Endothelial cell of umbilical vein (primary cell): ENCODE measurements around the gene EXOC3. TPM values are rescaled to one million over a fixed set of nuclear protein-coding genes. Genes with fewer than 3 reads are reported as not detected.

Source experiments
- BruUV-seq: library from RNA; stranded (reverse); fragments of 400-500 nt; replicated peaks from 2 replicates; lab custom pipeline; 2021; lab: Mats Ljungman, UMichigan
- CTCF ChIA-PET: fragments of 300-600, 350-600 bp; sonication (Branson Sonifier 250); formaldehyde crosslinking; loops from one replicate; lab custom pipeline; 2021; ENCODE audit warnings: antibody characterized with exemption, inconsistent platforms; lab: Charles Lee
- POLR2A ChIA-PET: fragments of 300-600, 350-600 bp; sonication (Branson Sonifier 250); formaldehyde crosslinking; loops from one replicate; lab custom pipeline; 2021; ENCODE audit warnings: antibody characterized with exemption, inconsistent platforms; lab: Charles Lee
- DNase-seq: peaks from one replicate; pipeline ENCODE4 v3.0.0-alpha.2; 2011; ENCODE audit warnings: low read depth, low spot score
- FAIRE-seq: peaks from 2 replicates; lab custom pipeline; 2011; peaks lifted over from hg19 to GRCh38; lab: Jason Lieb, UNC
- H2AFZ ChIP-seq: 2 replicates; pipeline ENCODE4 v1.6.0; 2012; ENCODE audit warnings: low read depth, low read length, control low read depth, inconsistent platforms
- H3K27ac ChIP-seq: 2 replicates; pipeline ENCODE4 v1.5.1; 2011; ENCODE audit warnings: low read depth, mild to moderate bottlenecking, control low read depth, low read length, moderate library complexity; ENCODE audit not compliant: insufficient read depth
- H3K27me3 ChIP-seq, 2 experiments: 2 replicates each; pipeline versions ENCODE4 v1.6.0 to v1.6.1; 2011; ENCODE audit warnings: low read length in 2 of 2, mixed read lengths in 1 of 2; ENCODE audit not compliant: control insufficient read depth in 2 of 2, insufficient read depth in 2 of 2
- H3K36me3 ChIP-seq, 2 experiments: 2 replicates in 1 of 2; 3 replicates in 1 of 2; pipeline ENCODE4 v1.5.1; 2011; ENCODE audit warnings: low read length in 2 of 2, mild to moderate bottlenecking in 1 of 2, moderate library complexity in 1 of 2; ENCODE audit not compliant: control insufficient read depth in 2 of 2, insufficient read depth in 2 of 2; ENCODE audit errors: extremely low read depth in 1 of 2
- H3K4me1 ChIP-seq: 3 replicates; pipeline ENCODE4 v1.5.1; 2011; ENCODE audit warnings: mild to moderate bottlenecking, low read length; ENCODE audit not compliant: control insufficient read depth, insufficient read depth; ENCODE audit errors: extremely low read depth
- H3K4me2 ChIP-seq: 2 replicates; pipeline ENCODE4 v1.6.1; 2011; ENCODE audit warnings: low read length, control low read depth, mixed read lengths; ENCODE audit not compliant: insufficient read depth
- H3K4me3 ChIP-seq, 3 experiments: fragments of 200-600 bp in 1 of 3; sonication (generic), shearing (Covaris generic) in 1 of 3; replicated peaks in 1 of 3; 2 replicates each; pipeline ENCODE4 v1.5.1; 2011 to 2016; ENCODE audit warnings: control low read depth in 3 of 3, low read length in 3 of 3, mild to moderate bottlenecking in 2 of 3, inconsistent platforms in 1 of 3, low read depth in 1 of 3, moderate library complexity in 1 of 3; ENCODE audit not compliant: insufficient read depth in 1 of 3
- H3K79me2 ChIP-seq: 2 replicates; pipeline ENCODE4 v1.6.0; 2012; ENCODE audit warnings: low read length, inconsistent platforms; ENCODE audit not compliant: control insufficient read depth, insufficient read depth
- H3K9ac ChIP-seq: replicated peaks from 2 replicates; pipeline ENCODE3; 2011; ENCODE audit warnings: low read length, control low read depth; ENCODE audit not compliant: insufficient read depth; ENCODE audit errors: extremely low read depth
- H3K9me1 ChIP-seq: replicated peaks from 3 replicates; pipeline ENCODE4 v1.6.0; 2011; ENCODE audit warnings: mild to moderate bottlenecking, low read length; ENCODE audit not compliant: control insufficient read depth, insufficient read depth; ENCODE audit errors: extremely low read depth
- H3K9me3 ChIP-seq: replicated peaks from 2 replicates; pipeline ENCODE4 v1.5.1; 2012; ENCODE audit warnings: low read length, inconsistent platforms; ENCODE audit not compliant: control insufficient read depth, insufficient read depth
- H4K20me1 ChIP-seq: replicated peaks from 2 replicates; pipeline ENCODE3; 2011; ENCODE audit warnings: mild to moderate bottlenecking, low read length; ENCODE audit not compliant: control insufficient read depth, insufficient read depth; ENCODE audit errors: extremely low read depth
- CTCF ChIP-seq, 2 donors: IDR thresholded peaks; 1 replicate in 1 of 2; 2 replicates in 1 of 2; pipeline ENCODE4 v1.5.1; 2011; ENCODE audit warnings: low read length in 2 of 2, mild to moderate bottlenecking in 2 of 2, moderate library complexity in 2 of 2, control low read depth in 1 of 2, inconsistent platforms in 1 of 2, low read depth in 1 of 2; ENCODE audit not compliant: insufficient read depth in 1 of 2; ENCODE audit errors: extremely low read depth in 1 of 2
- EZH2 ChIP-seq: IDR thresholded peaks from 2 replicates; pipeline ENCODE4 v1.6.1; 2012; ENCODE audit warnings: borderline replicate concordance, low read depth, mild to moderate bottlenecking, moderate library complexity, low read length, inconsistent platforms; ENCODE audit not compliant: severe bottlenecking
- FOS ChIP-seq: IDR thresholded peaks from 2 replicates; pipeline ENCODE4 v1.6.1; 2011; ENCODE audit warnings: mild to moderate bottlenecking, low read length, moderate library complexity, borderline replicate concordance; ENCODE audit not compliant: insufficient read depth
- GATA2 ChIP-seq: IDR thresholded peaks from 2 replicates; pipeline ENCODE4 v1.7.0; 2011; ENCODE audit warnings: low read depth, mild to moderate bottlenecking, moderate library complexity, mixed read lengths, low read length; ENCODE audit not compliant: insufficient read length, insufficient read depth
- JUN ChIP-seq: IDR thresholded peaks from 2 replicates; pipeline ENCODE4 v1.6.1; 2011; ENCODE audit warnings: borderline replicate concordance, low read depth; ENCODE audit not compliant: insufficient read length, insufficient read depth
- MYC ChIP-seq: IDR thresholded peaks from one replicate; pipeline ENCODE4 v1.6.1; 2011; ENCODE audit warnings: mild to moderate bottlenecking, low read depth, low read length
- POLR2A ChIP-seq: IDR thresholded peaks from 2 replicates; pipeline ENCODE4 v1.6.1; 2012; ENCODE audit warnings: low read depth, mild to moderate bottlenecking, control low read depth, low read length
- POLR2AphosphoS5 ChIP-seq: IDR thresholded peaks from 2 replicates; pipeline ENCODE4 v1.6.1; 2012; ENCODE audit warnings: low read depth, mild to moderate bottlenecking, control low read depth, low read length, moderate library complexity; ENCODE audit not compliant: insufficient read depth
- dilution Hi-C: fragments of 300-500 bp; cut with MboI; formaldehyde crosslinking; loops from one replicate; pipeline ENCODE4 v1.15.0; 2019; ENCODE audit warnings: low sequenced_read_pairs; ENCODE audit not compliant: extremely low pct_ligation_motif_present
- intact Hi-C: fragments of 100-400 bp; cut with micrococcal nuclease; formaldehyde crosslinking; loops from one replicate; pipeline ENCODE4 v1.10.0; 2022
- polyA plus RNA-seq, 4 experiments: library from polyadenylated mRNA; depleted of rRNA in 3 of 4; stranded (reverse) in 3 of 4; unstranded in 1 of 4; fragments of >200 nt; gene quantifications; 2 replicates each; pipeline versions ENCODE4 v1.2.1 to v1.2.3, GENCODE V29; 2011 to 2012; ENCODE audit warnings: missing spikeins in 1 of 4
- total RNA-seq: library from RNA; stranded (reverse); gene quantifications from 2 replicates; pipeline ENCODE4 v1.2.3, GENCODE V29; 2021
- TF ChIP-seq, protein P1 (sequence below): IDR thresholded peaks from 2 replicates; pipeline ENCODE4 v1.6.1; 2011; ENCODE audit not compliant: insufficient read depth, insufficient read length

Gene EXOC3
- total and polyA plus RNA-seq, 2 donors (not counting 3 experiments of a cell fraction or from before 2014, with no cell fraction given) = 26.4 to 52.9 TPM

DNA sequence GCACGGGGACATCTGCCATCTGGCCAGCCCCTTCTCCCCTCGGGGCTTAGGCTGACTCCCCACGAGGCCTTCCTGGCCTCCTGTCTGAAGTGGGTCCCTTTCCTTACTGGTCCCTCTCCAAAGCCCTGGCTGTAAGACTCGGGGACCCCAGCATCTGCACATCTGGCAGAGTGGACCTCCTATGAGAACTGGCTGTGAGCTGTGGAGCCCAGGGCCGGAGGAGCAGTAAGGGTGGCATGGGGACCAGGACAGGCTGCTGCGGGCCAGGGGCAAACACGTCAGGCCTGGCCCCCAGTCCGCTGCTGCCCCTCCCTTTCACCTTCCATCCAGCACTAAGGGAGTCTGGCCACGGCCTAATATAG is 33.8 kb downstream of the EXOC3 start:
- Histone ChIP-seq H4K20me1 (no peaks in the 10 kb centered on the region), H3K4me1 (peaks cover 6% of the 10 kb centered on the region), H3K4me2 (no peak overlapping the region), H3K4me3 (no peak overlapping the region), H3K79me2 (peaks cover 3% of the 10 kb centered on the region), H3K9ac (no peak overlapping the region), H3K9me3 (no peaks in the 10 kb centered on the region), H3K9me1 (no peaks in the 10 kb centered on the region), H2AFZ (no peak overlapping the region), H3K27ac (no peak overlapping the region), H3K36me3 (no peaks in the 10 kb centered on the region), H3K27me3 (peaks cover 5 to 10% of the 10 kb centered on the region in 2 experiments)
- ChIA-PET CTCF (no interaction called here), POLR2A (no interaction called here)
- DNase-seq (no peak), FAIRE-seq (no peak)
- TF ChIP-seq CTCF (IDR thresholded peaks at IDR 0.05; ENCODE audit: extremely low read depth in 1 of 2, insufficient read depth in 1 of 2, low read depth in 1 of 2, low read length in 2 of 2) (no peak), EZH2 (no peak), POLR2A (no peak), POLR2AphosphoS5 (no peak), GATA2 (no peak), FOS (no peak), MYC (no peak), JUN (no peak)
- TF ChIP-seq, protein P1, sequence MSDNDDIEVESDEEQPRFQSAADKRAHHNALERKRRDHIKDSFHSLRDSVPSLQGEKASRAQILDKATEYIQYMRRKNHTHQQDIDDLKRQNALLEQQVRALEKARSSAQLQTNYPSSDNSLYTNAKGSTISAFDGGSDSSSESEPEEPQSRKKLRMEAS = no peak
- intact Hi-C loops = no loop called here
- BruUV-seq = no TSS peak
- dilution Hi-C loops = no loop called here
